ENCODE measurements around the gene TRIM41.

Gene TRIM41

GRCh38 chr5:181233801-181234454 is 10.8 kb downstream of the TRIM41 start:
- no peak for DNase-seq

- no peak for DNase-seq
These were observed 11.6 kb downstream of the TRIM41 start for GRCh38 chr5:181234455-181235306.

- DNase-seq: no peak
These were observed 12.2 kb downstream of the TRIM41 start for GRCh38 chr5:181235323-181235688.

GRCh38 chr5:181235689-181236366 is 12.7 kb downstream of the TRIM41 start:
- DNase-seq: no peak

GRCh38 chr5:181236471-181236870 is 13.4 kb downstream of the TRIM41 start:
- DNase-seq: no peak

GRCh38 chr5:181236954-181237641 is 14.0 kb downstream of the TRIM41 start:
- no peak for DNase-seq

GRCh38 chr5:181237729-181238385 is 14.8 kb downstream of the TRIM41 start:
- DNase-seq: no peak

- no peak for DNase-seq
These were observed 16.1 kb downstream of the TRIM41 start for GRCh38 chr5:181239062-181239663.

GRCh38 chr5:181241393-181241975 is 18.4 kb downstream of the TRIM41 start:
- DNase-seq: no peak

- no peak for DNase-seq
These were observed 19.0 kb downstream of the TRIM41 start for GRCh38 chr5:181242031-181242451.

- no peak for DNase-seq
These were observed 20.0 kb downstream of the TRIM41 start for GRCh38 chr5:181243018-181243563.

- no peak for DNase-seq
These were observed 20.7 kb downstream of the TRIM41 start, which contains the start of gene RACK1 for GRCh38 chr5:181243564-181244343. TSS of gene RACK1 (minus strand) at chr5:181243906. CDS start at chr5:181243800, 106 bp downstream.

- DNase-seq: no peak
These were observed 22.6 kb downstream of the TRIM41 start for GRCh38 chr5:181245427-181246275.

- no peak for DNase-seq
These were observed 23.4 kb downstream of the TRIM41 start for GRCh38 chr5:181246276-181247049.

GRCh38 chr5:181248277-181248676 is 25.2 kb downstream of the TRIM41 start:
- DNase-seq: no peak

GRCh38 chr5:181255276-181255675 is 32.2 kb downstream of the TRIM41 start:
- DNase-seq: no peak

GRCh38 chr5:181255836-181256578 is 32.9 kb downstream of the TRIM41 start:
- no peak for DNase-seq

GRCh38 chr5:181258576-181258975 is 35.5 kb downstream of the TRIM41 start:
- no peak for DNase-seq
